ENCODE measurements around the gene RHOH.

Gene RHOH

GRCh38 chr4:40246938-40247337, 50.1 kb downstream of the RHOH start:
- Histone ChIP-seq H3K4me2 (ENCODE audit: low read length) (peak overlapping the region; percentile 38; the same call in 1 of the 2 replicates), H3K9me2 (ENCODE audit: low read depth, low read length) (no peaks in the 10 kb centered on the region), H3K79me2 (ENCODE audit: insufficient read depth, low read length) (no peaks in the 10 kb centered on the region), H2AFZ (ENCODE audit: low read length) (no peak overlapping the region), H3K27me3 (ENCODE audit: insufficient read depth, low read length) (no peaks in the 10 kb centered on the region), H3K4me3 (ENCODE audit: low read depth, low read length, poor library complexity, severe bottlenecking) (no peak overlapping the region), H4K20me1 (ENCODE audit: insufficient read depth, low read length) (no peaks in the 10 kb centered on the region), H3K4me1 (ENCODE audit: insufficient read depth, low read length, severe bottlenecking) (peaks cover 86% of the 10 kb centered on the region), H3K36me3 (ENCODE audit: insufficient read depth, low read length) (peaks cover 48% of the 10 kb centered on the region), H3K9ac (ENCODE audit: low read length) (peak overlapping the region; percentile 32; the same call in 1 of the 2 replicates), H3K27ac (ENCODE audit: low read depth, low read length, poor library complexity, severe bottlenecking) (peak overlapping the region; percentile 88), H3K9me3 (ENCODE audit: low read length) (no peaks in the 10 kb centered on the region), H3F3A (ENCODE audit: insufficient read depth, low read length) (peaks cover 43% of the 10 kb centered on the region)
- TF ChIP-seq EZH2 (IDR thresholded peaks at IDR 0.05; ENCODE audit: borderline replicate concordance, low read length) (no peak), CTCF (IDR thresholded peaks at IDR 0.05; ENCODE audit: low read length) (no peak)

DNA sequence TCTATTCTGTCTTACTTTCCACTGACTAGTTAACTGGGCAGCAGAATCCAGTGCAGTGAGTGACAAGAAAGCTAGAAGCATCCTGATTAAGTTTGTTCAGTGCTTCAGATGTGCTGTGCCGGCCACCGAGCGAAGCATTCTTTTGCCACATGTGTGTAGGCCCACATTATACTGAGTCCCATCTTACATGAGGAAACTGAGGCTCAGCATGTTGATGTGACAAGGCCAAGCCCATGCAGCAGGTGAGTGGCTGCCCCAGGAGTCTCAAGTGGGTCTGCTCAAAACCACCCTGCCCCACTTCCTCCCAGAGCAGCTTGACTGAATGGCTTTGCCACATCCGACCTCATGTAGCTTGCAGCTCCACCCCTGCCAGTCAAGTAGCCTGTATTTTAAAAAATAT, 50.5 kb downstream of the RHOH start:
- no peaks in the 10 kb centered on the region for H3K9me2 ChIP-seq (ENCODE audit: low read depth, low read length)
- no peaks in the 10 kb centered on the region for H3K9me3 ChIP-seq (ENCODE audit: low read length)
- H2AFZ ChIP-seq (ENCODE audit: low read length) = no peak overlapping the region
- H3F3A ChIP-seq (ENCODE audit: insufficient read depth, low read length) = peaks cover 39% of the 10 kb centered on the region
- H3K79me2 ChIP-seq (ENCODE audit: insufficient read depth, low read length) = no peaks in the 10 kb centered on the region
- no peaks in the 10 kb centered on the region for H3K27me3 ChIP-seq (ENCODE audit: insufficient read depth, low read length)
- no peaks in the 10 kb centered on the region for H4K20me1 ChIP-seq (ENCODE audit: insufficient read depth, low read length)
- H3K4me2 ChIP-seq (ENCODE audit: low read length) = peak overlapping the region; percentile 38; the same call in 1 of the 2 replicates
- H3K4me1 ChIP-seq (ENCODE audit: insufficient read depth, low read length, severe bottlenecking) = peaks cover 82% of the 10 kb centered on the region
- H3K27ac ChIP-seq (ENCODE audit: low read depth, low read length, poor library complexity, severe bottlenecking) = peak overlapping the region; percentile 88
- no peak overlapping the region for H3K4me3 ChIP-seq (ENCODE audit: low read depth, low read length, poor library complexity, severe bottlenecking)
- TF ChIP-seq EZH2 (IDR thresholded peaks at IDR 0.05; ENCODE audit: borderline replicate concordance, low read length) = no peak
- no peak for TF ChIP-seq CTCF (IDR thresholded peaks at IDR 0.05; ENCODE audit: low read length)
- H3K36me3 ChIP-seq (ENCODE audit: insufficient read depth, low read length) = peaks cover 44% of the 10 kb centered on the region
- peak overlapping the region; percentile 32; the same call in 1 of the 2 replicates for H3K9ac ChIP-seq (ENCODE audit: low read length)

- H3K27me3 ChIP-seq (ENCODE audit: insufficient read depth, low read length) = no peaks in the 10 kb centered on the region
- no peaks in the 10 kb centered on the region for H3K79me2 ChIP-seq (ENCODE audit: insufficient read depth, low read length)
- H3K36me3 ChIP-seq (ENCODE audit: insufficient read depth, low read length) = peaks cover 4% of the 10 kb centered on the region
- H2AFZ ChIP-seq (ENCODE audit: low read length) = no peak overlapping the region
- no peaks in the 10 kb centered on the region for H4K20me1 ChIP-seq (ENCODE audit: insufficient read depth, low read length)
- H3K4me3 ChIP-seq (ENCODE audit: low read depth, low read length, poor library complexity, severe bottlenecking) = no peak overlapping the region
- TF ChIP-seq CTCF (IDR thresholded peaks at IDR 0.05; ENCODE audit: low read length) (no peak), EZH2 (IDR thresholded peaks at IDR 0.05; ENCODE audit: borderline replicate concordance, low read length) (no peak)
- H3K9ac ChIP-seq (ENCODE audit: low read length) = no peak overlapping the region
- H3K9me2 ChIP-seq (ENCODE audit: low read depth, low read length) = no peaks in the 10 kb centered on the region
- H3K9me3 ChIP-seq (ENCODE audit: low read length) = no peaks in the 10 kb centered on the region
- no peak overlapping the region for H3K4me2 ChIP-seq (ENCODE audit: low read length)
- H3K27ac ChIP-seq (ENCODE audit: low read depth, low read length, poor library complexity, severe bottlenecking) = no peak overlapping the region
- peaks cover 74% of the 10 kb centered on the region for H3K4me1 ChIP-seq (ENCODE audit: insufficient read depth, low read length, severe bottlenecking)
- H3F3A ChIP-seq (ENCODE audit: insufficient read depth, low read length) = peaks cover 17% of the 10 kb centered on the region
Observed at GRCh38 chr4:40251366-40251765, 54.5 kb downstream of the RHOH start.
